SHP77 (cell line): Measurements from ENCODE around the gene HS3ST5.

Source experiments
- DNase-seq, 2 experiments: peaks; one replicate each; lab custom pipeline; 2025; lab: John Stamatoyannopoulos, UW

Gene HS3ST5, protein sequence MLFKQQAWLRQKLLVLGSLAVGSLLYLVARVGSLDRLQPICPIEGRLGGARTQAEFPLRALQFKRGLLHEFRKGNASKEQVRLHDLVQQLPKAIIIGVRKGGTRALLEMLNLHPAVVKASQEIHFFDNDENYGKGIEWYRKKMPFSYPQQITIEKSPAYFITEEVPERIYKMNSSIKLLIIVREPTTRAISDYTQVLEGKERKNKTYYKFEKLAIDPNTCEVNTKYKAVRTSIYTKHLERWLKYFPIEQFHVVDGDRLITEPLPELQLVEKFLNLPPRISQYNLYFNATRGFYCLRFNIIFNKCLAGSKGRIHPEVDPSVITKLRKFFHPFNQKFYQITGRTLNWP

DNA sequence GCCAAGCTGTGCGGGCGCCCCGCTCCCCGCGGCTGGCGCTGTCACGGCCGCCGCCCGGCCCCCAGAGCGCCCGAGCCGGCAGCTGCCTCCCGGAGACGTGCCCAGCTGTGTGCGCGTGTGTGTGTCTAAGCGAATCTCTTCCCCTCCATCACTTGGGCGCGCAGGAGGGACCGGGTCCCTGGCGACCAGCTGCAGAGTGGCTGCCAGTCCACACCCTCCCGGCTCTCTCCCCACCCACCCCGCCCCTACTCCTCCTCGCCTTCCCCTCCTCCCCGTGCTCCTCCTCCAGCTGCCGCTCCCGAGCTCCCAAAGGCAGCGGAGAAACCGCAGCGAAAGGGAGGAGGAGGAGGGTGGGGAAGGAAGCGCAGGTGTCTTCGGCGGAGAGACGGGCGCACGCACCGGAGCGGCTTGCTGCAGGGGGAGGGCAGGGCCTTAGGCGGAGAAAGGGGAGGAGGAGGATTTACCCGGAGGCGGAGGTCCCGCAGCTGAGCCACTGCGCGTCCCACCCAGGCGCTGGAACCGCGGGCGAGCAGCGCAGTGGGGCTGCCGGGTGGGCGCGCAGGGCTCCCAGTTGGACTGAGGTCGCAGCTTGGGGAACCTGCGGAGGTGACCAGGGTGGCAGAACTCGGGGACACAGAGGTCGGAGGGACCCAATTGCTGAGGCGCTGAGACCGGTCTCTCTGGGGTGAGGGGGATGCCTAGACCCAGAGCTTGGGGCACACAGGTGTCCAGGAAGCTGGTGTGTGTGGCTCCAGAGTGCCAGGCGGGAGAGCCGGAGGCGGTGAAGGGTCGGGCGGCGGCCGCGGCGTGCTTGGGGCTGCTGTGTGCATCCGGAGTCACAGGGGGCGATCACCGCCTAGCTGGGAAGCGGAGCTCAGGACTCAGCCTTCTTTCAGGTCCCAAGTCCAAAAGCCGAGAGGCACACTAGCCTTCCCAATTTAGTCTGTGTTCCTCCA is at the start of gene HS3ST5:
Gene HS3ST5, minus strand, starts transcription at position 198 of the 956 bp plus-strand sequence. CDS start 280,178 bp downstream, outside the sequence.
- DNase-seq, result peak; percentile 76 to 78

DNA sequence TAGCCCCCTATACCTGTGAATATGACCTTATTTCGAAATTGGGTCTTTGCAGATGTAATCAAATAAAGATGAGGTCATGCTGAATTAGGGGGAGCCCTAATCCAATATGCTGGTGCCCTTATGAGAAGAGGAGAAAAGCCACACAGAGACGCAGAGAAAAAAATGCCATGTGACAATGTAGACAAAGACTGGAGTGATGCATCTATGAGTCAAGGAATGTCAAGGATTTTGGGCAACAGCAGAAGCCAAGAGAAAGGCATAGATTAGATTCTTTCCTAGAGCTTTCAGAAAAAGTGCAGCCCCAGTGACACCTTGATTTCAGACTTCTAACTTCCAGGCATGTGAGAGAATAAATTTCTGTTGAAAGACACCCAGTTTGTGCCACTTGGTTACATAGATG is 47.4 kb upstream of the HS3ST5 start:
- DNase-seq, result no peak

DNA sequence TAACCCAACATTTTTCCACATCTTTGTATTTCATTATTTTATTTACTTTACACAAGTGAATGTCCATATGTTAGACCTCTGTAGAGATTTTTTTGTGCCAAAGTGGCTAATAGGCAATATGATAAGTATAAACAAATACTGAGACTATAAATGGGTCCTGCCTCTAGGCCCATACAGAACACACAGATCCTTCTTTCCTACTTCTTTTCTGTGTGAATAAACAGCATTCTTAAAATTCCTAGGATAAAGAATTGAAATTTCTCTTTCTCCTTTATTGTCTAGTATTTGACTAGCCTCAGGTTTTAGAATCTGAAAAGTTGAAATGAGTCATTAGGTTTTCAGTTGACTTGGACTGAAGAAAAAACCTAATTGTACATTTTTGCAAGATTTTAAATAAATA is 46.3 kb upstream of the HS3ST5 start:
- no peak for DNase-seq

DNA sequence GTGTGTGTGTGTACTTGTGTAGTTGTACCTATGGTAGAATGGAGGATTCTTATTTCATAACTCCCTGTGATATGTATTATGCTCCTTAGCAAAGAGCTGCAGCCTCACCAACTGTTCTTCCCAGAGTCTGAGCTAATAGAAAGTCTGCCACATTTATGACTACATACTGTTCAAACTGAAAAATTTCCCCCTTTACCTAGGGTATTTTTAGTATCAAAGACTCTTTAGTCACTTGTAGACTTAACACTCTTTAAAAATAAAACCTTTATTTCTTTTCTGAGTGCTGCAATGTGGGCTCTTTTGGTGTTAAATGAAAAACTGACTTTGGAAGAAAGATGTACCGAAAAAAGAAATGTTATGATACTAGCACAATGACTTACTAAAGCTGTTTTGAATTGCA is 39.6 kb upstream of the HS3ST5 start:
- no peak for DNase-seq

DNA sequence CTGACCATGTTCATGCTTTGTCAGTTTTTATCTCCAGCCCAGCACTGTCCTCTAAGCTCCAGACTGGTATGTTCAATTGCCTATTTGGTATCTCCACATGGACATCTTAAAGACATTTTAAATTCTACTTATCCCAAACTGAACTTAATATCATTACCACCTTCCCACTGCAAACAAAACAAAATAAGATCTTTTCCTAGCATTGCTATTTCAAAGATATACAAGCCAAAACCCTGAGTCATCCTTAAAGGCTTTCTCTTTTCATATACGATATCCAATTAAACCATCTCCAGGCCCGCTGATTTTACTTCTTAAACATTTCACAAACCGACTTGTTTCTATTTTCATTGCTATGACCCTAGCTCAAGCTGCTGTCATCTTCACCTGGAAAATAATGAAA is 35.1 kb upstream of the HS3ST5 start:
- no peak for DNase-seq

DNA sequence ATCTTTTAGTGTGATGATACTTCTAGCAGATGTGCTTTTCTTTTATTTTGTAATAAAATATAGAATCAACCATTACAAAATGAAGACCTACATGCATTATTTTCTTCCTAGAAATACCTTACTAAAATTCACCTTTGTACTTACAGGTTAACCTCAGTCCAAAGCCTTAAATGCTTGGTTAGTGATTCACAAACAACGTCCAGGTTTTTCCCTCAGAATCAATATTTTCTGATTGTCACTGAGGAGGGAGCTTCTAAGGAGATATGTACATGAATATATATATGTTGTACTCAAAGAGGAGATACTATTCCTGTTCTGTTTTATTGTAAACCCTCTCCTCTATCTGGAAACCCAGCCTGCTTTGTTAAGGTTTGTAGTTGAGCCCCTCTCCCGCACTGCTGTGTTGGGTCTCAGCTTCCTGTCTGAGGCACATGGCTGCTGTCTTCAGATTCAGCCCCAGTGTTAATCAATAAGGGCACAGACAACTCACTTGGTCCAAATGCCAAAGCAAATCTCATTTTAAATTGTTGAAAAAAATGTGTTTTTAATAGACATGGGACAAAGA is 33.9 kb upstream of the HS3ST5 start:
- no peak for DNase-seq

DNA sequence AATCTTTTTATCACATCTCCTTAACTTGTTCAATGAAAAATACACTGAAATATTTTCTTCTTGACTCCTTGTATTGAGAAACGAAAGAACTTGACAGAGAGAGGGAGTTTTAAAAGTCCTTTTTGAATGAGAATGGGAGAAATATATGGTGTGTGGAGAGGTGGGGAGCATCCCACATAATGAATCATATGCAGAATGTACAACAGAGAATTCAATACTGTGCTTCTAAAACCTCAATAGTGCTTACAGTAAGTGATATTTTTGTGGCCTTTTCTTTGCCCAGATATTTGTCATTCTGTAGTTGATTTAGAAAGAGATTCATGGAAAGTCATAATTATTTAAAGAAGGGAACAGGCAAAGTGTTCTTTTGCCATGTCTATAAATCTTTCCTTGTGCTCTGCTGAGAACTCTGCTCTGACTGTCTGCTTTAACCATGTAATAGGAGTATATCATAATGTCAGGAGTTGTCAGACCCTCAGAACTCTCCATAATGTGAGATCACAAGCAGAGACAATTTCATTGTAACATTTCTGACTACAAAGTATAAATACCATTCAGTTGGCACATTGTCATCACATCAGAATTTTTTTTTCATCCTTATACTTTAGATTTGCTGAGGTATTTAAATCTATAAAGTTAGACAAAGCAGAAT is 32.8 kb upstream of the HS3ST5 start:
- no peak for DNase-seq

DNA sequence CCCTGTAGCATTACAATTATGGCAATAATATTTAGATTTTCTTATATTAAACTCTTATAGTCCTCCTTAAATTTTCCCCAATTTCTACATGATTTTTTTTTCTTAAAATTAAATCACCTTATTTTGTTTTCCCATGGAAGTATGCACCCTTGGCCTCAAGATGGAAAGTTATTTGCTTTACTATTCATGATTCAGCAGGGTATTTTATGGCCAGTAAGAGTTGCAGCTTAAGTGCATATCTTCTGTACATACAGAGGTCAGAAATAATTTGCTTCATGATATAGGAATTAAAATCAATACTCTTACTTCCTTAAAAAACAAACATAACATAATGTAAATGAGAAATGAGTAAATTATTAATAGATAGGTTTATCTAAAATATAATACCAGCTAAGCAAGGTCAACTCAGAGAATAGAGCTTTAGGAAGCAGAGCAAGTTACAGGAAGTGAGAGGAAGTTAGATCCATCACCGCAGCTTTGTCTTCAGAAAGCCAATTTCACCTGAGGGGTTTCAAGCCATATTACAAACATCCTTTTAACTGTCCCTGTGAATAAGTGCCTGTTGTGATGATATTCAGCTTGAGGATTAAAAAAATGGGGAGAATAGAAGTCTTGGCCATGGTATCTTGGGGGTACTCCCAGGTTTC is 24.6 kb upstream of the HS3ST5 start:
- DNase-seq, result no peak

DNA sequence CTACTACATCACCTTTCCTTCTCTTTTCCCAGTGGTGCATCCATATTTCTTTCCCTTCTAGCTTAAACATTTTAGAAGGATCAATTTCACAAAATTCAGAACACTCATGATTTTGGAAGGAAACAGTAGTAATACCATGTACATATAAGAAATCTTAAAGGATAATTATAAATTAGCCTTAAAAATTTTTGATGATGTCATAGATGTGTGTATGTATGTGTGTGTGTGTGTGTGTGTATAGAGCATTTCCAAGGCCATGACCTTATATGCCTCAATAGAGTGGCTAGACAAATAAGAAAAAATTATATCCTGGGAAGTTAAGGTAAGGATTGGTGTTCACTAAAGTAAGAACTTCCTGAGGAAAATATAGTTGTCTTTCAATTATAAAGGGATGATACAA is 24.1 kb upstream of the HS3ST5 start:
- DNase-seq, result no peak

DNA sequence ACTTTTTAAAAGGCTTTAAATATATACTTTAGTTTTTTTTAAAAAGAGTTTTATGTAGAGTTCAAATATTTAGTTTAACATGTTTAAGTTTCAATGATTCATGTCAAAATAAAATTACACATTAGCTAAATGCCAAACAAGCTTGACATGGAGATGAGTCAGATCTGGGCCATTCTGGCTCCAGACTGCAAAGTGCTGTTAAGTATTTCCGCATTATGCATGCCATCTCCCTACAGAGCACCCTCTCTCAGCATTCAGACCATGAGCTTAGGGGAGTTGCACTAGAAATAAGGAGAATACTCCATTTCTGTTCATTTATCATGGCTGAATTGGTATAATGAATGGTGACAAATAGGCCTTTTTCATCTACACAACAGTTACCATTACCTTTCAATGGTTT is 21.5 kb upstream of the HS3ST5 start:
- DNase-seq, result no peak

DNA sequence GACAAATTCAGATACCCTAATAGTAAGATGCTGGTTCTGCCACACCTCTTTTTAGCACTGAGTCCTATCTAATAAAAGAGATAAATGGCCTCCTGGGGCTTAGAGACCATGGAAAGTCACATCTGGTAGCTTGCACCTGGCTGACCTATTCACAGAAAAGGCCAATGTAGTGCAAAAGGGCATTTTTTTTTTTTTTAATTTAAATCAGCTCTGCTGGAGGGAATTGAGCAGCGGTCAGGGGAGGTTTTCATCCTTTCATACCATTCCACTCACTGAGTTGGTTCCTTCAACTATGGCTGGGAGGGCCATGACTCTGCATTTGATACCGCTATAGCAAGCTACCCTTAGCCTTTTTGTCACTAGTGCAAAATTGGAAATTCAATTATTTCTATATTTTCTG is 20.1 kb upstream of the HS3ST5 start:
- no peak for DNase-seq

DNA sequence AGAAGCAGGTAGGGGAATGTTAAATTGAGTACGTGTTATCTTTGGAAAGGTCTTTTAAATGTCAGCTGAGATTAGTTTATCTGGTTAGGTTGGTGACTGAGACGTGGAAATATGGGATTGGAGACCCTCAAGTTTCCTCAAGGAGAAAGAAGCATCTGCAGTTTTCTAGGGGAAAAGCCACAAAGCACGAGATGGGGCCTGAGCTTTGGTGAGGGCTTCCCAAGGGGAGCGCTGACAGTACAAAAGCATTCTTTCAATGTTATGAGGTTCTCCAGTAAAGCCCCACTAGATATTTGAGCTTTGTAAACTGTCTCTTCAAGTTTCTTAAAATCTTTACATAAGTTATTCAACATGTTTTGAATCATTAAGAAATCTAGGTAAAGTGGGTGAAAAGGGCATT is 19.6 kb upstream of the HS3ST5 start:
- no peak for DNase-seq

DNA sequence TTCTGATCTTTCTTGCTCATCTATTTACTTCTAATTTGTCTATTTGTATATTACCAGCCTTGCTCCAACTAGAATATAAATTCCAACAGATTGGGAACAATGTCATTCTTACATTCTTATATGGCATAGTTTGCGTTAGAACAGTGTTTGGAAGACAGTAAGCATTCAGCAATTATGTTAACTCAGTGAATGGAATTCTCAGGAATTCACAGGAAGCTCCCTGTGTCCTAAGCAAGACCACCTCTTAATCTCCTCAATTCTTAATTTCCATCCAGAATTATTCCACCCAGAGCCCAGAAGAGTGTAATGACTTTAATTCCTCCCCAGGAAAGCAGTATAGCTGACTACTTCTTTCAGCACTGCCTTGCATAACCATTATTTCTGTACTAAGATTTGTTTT is 18.2 kb upstream of the HS3ST5 start:
- no peak for DNase-seq

DNA sequence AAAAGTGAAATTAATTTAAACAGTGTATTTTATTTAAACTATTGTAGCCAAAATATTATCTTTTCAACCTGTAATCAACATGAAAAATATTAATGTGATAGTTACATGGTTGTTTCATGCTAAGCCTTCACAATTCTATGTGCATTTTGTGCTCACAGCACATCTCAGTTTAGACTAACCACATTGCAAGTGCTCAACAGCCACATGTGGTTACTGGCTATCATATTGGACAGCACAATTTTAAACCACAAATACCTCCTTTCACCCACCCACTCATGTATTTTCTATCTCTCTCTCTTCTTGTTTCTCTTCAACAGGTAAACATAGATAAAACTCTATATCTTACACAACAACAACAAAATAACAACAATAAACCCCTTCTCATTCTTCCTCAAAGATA is 12.5 kb upstream of the HS3ST5 start:
- DNase-seq, result no peak

DNA sequence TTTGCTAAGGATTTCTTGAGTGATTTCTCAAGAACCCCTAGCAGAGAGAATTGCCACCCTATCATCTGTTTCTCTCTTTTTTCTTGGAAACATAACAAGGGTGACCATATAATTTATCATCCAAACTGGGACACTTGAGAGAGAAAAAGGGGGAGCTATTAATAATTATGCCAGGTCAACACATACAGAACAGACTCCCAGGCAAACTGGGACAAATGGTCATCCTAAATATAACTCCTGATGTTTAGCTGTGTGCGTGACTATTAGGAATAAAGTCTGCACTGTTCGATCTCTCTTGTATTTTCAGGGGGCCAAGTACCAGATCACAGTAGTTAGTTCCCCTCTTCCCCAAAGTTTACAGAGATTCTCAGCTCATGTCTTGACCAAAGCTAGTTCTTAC is 11.7 kb upstream of the HS3ST5 start:
- DNase-seq, result no peak

DNA sequence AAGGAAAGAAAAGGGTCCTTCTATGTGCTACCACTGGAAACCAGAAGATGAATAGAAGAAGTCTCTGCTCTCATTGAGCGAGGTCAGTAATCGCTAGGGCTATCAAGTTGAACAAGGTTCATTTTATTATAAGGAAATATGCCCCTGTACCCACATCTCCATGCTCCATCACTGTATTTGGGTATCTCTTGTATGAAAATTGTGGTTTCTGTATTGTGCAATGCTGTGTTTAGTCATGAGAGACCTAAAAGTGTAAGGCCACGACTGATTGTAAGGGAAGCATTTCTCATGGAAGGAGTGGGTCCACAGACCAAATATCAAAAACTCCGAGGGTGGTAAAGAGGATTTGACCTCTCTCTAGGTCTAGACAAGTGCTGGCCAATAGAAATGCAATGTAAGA is 3.6 kb upstream of the HS3ST5 start:
- no peak for DNase-seq

DNA sequence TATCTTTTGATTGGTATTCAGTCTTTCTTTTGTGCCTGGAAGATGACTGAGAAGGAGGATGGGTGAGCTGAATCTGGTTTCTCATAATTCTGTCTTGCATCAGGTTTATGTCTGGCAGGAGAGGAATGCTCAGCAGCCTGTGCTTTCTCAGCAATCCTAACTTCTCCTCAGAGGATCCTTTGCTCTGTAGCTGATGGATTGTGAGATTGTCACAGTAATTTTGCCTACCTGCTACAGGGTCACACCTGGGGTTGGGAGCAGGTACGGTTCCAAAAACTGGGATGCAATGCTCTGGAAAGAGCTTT is 2.1 kb upstream of the HS3ST5 start:
- DNase-seq, result no peak

DNA sequence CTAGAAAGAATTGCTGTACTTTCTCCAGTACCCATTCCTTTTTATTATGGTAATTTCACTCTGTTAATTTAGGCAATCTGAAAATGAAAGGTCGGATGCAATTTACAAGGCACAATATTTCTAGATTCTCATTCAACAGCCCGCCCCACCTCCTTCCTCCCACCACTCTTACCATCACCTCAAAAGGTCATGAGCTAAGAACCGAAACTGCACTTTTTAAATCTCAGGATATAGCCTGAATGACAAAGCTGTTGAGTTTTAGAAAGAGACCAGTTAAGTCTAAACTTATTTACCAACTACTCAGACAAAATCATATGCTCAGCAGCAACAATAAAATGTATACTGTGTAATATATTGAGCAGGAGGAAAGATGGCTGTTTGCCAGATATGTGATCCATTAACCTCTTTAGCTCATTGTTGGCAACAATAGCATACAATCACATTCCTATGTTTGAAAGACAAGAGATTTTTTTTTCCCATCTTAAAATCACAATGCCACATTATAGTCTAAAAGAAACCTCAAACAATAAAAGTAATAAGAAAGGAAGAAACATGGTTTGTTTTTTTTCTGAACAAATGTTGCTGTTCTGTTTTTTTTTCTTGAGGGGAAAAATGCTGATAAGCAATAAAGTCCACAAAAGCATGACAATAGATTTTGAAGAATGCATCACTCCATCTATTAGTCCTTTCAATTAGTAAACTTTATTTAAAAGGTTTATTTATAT is 1.6 kb upstream of the HS3ST5 start:
- DNase-seq, result no peak

DNA sequence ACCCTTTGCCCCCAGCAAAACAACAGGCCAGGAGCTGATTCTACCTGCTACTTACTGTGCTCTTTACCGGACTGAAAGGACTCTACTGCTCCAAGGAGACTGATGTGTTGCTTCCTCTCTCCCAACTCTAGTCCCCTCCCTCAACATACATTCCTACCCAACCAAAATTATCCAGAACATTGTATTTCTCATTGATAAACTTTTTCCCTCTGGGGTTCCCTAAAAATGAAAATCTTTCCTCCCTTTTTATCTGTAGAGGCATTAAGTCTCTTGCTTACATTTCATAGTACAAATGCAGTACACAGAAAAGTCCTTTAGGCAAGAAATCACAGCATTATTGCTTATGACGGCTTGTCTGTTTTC is 940 bp upstream of the HS3ST5 start:
- no peak for DNase-seq

DNA sequence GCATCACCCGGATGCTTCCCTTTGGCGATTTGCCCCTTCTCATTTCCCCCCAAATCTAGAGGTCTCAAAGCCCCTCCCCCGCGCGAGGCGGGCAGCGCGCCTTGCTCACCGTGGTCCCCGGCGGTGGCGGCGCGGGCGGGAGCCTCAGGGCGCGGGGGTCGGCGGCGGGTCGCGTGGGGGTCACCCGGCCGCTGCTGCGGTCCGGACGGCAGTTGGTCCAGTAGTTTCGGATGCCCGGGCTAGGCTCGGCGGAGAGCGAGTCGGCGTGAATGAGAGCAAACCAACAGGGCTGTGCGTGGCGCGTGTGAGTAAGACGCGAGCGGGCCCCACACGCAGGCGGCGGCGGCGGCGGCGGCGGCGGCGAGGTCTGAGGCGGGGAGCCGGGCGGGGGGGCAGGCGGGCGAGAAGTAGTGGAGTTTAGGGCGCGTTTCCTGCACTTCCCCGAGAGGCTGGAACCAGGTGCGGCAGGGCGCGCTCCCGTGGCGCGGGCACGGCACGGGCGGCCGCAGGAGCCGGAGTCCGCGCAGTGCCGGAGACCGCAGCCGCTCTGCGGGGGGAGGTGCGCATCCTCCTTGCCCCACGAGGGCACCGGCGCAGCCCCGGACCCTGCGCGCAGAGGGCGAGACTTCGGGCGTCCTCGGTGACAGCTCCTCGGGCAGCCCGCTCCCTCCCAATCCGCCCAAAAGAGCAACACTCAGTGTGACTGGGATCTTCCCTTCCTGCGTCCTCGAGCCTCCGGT is 567 bp downstream of the HS3ST5 start:
- no peak for DNase-seq

DNA sequence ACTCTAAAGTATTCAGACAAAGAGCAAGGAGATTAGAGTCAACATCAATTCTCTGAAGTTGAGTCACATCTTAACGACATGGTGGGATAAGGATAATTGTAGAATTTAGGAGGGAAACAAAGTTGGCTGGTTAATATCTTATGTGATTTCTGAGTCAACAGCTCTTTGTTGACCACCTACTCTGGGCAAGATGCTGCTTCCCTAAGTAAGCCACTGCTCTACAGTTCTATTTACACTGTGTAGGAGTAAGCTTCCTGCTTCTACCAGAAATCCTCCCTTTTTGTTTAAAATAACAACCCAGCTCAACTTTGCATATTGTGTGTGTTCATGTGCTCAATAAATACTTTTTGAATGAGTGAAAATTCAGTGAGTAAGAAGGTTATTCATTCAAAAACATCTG is 3.1 kb downstream of the HS3ST5 start:
- DNase-seq, result no peak
